ENCODE results near the gene ACOT7. TPM values are rescaled to one million over a fixed set of nuclear protein-coding genes. Genes with fewer than 3 reads are reported as not detected.

Gene ACOT7
- total RNA-seq, 1 experiment from 2014 or later: 70.2 TPM

DNA sequence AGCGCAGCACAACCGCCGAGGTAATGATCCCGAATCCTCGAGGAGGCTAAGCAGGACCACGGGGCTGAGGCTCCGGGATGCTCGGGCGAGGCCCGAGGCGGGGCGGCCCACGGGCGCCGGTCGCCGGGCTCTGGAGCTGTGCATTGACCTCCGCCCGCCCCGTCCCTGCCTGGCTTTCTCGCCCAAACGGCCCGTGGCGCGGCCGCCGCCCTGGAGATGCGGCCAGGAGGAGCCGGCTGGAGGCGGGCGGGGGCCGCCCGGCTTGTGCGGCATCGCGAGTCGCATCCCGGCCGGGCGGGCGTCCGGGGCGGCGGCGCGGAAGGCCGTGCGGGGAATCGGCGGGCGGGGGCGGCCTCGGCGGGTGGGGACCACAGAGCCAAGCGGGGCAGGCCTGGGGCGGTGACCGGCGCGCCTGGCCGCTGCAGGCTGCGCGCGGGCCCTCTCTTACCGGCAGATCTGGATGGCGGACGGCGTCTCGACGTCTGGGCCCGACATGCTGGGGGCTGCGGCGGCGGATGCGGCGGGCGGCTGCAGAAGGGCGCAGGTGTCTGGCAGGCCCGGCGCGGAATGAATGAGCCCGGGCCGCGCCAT lies 663 bp downstream of the ACOT7 start:
- Histone ChIP-seq H3K9me3 (ENCODE audit: insufficient read depth, low read depth) (no peaks in the 10 kb centered on the region), H3K4me3 (peak overlapping the region; percentile 60), H3K9me2 (ENCODE audit: insufficient read depth) (no peaks in the 10 kb centered on the region), H4K20me1 (ENCODE audit: insufficient read depth) (no peaks in the 10 kb centered on the region), H3K36me3 (ENCODE audit: low read depth) (no peaks in the 10 kb centered on the region), H2AFZ (peak overlapping the region; percentile 60; the same call in 1 of the 2 replicates), H3K79me2 (ENCODE audit: low read depth) (peaks cover 37% of the 10 kb centered on the region), H3K4me1 (replicated peaks; ENCODE audit: insufficient read depth) (peaks cover 4% of the 10 kb centered on the region; the same call in 1 of the 2 replicates), H3K4me2 (peak overlapping the region; percentile 92), H3K27me3 (ENCODE audit: insufficient read depth, low read depth) (no peaks in the 10 kb centered on the region), H3K27ac (no peak overlapping the region), H3F3A (ENCODE audit: insufficient read depth, low read depth) (no peaks in the 10 kb centered on the region)
- ChIA-PET CTCF (interaction anchor here (0.7 kb wide), 2 partner anchors 45 to 1123 kb away, joined by 7 read pairs; no protein-coding TSS in a partner anchor), POLR2A (ENCODE audit: unreplicated experiment) (interaction anchor here (0.5 to 0.7 kb wide), 5 partner anchors 34 to 1422 kb away, joined by 4 to 17 read pairs (median 9); no protein-coding TSS in a partner anchor)
- DNase-seq: no peak
- TF ChIP-seq EZH2 (IDR thresholded peaks at IDR 0.05; ENCODE audit: low read depth): no peak
- TF ChIP-seq, protein P1, sequence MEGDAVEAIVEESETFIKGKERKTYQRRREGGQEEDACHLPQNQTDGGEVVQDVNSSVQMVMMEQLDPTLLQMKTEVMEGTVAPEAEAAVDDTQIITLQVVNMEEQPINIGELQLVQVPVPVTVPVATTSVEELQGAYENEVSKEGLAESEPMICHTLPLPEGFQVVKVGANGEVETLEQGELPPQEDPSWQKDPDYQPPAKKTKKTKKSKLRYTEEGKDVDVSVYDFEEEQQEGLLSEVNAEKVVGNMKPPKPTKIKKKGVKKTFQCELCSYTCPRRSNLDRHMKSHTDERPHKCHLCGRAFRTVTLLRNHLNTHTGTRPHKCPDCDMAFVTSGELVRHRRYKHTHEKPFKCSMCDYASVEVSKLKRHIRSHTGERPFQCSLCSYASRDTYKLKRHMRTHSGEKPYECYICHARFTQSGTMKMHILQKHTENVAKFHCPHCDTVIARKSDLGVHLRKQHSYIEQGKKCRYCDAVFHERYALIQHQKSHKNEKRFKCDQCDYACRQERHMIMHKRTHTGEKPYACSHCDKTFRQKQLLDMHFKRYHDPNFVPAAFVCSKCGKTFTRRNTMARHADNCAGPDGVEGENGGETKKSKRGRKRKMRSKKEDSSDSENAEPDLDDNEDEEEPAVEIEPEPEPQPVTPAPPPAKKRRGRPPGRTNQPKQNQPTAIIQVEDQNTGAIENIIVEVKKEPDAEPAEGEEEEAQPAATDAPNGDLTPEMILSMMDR (conservative IDR thresholded peaks at IDR 0.05): no peak
- intact Hi-C loops (cut with micrococcal nuclease; ENCODE audit: unreplicated experiment): loop anchor here (2.0 kb wide), 1 partner anchor 34 kb away; no protein-coding TSS in a partner anchor
- BruUV-seq (replicated peaks): no TSS peak

- Histone ChIP-seq H3F3A (ENCODE audit: insufficient read depth, low read depth) (peaks cover 5% of the 10 kb centered on the region; the same call in 1 of the 2 replicates), H2AFZ (peak overlapping the region; percentile 60; the same call in 1 of the 2 replicates), H3K36me3 (ENCODE audit: low read depth) (no peaks in the 10 kb centered on the region), H3K27ac (no peak overlapping the region), H3K4me1 (replicated peaks; ENCODE audit: insufficient read depth) (peaks cover 9% of the 10 kb centered on the region), H3K9me3 (ENCODE audit: insufficient read depth, low read depth) (no peaks in the 10 kb centered on the region), H3K9me2 (ENCODE audit: insufficient read depth) (no peaks in the 10 kb centered on the region), H3K27me3 (ENCODE audit: insufficient read depth, low read depth) (no peaks in the 10 kb centered on the region), H3K4me2 (peak overlapping the region; percentile 92), H3K79me2 (ENCODE audit: low read depth) (peaks cover 44% of the 10 kb centered on the region), H4K20me1 (ENCODE audit: insufficient read depth) (no peaks in the 10 kb centered on the region), H3K4me3 (peak overlapping the region; percentile 60)
- TF ChIP-seq, protein P1 (conservative IDR thresholded peaks at IDR 0.05): no peak
- TF ChIP-seq EZH2 (IDR thresholded peaks at IDR 0.05; ENCODE audit: low read depth): no peak
- intact Hi-C loops (cut with micrococcal nuclease; ENCODE audit: unreplicated experiment): loop anchor here (2.0 kb wide), 1 partner anchor 33 kb away; no protein-coding TSS in a partner anchor
- ChIA-PET CTCF (no interaction called here), POLR2A (ENCODE audit: unreplicated experiment) (interaction anchor here (0.5 to 0.6 kb wide), 4 partner anchors 34 to 512 kb away, joined by 4 to 14 read pairs (median 6); no protein-coding TSS in a partner anchor)
- BruUV-seq (replicated peaks): TSS peak; percentile 41
- DNase-seq: peak in 1 of 2 experiments; percentile 9
Measured at GRCh38 chr1:6391951-6392808, 1.4 kb downstream of the ACOT7 start.

DNA sequence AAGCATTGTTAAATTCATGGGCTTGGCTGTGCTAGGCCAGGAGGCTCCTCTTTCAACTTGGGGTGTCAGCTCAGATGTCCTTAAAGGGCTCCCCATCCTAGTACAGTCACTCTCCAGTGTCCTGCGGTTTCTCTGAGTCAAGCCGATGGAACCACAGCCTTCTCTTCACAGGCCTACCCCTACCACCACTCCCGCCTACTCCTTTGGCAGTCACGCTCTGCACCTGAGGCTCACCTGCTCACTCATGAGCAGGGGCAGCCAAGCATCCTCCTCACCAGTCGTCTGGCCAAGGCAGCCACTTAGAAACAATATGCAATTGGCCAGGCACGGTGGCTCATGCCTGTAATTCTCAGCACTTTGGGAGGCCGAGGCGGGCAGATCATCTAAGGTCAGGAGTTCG lies 3.6 kb downstream of the ACOT7 start:
- Histone ChIP-seq H3K79me2 (ENCODE audit: low read depth) (peaks cover 48% of the 10 kb centered on the region), H3K27ac (no peak overlapping the region), H3K9me2 (ENCODE audit: insufficient read depth) (no peaks in the 10 kb centered on the region), H3K9me3 (ENCODE audit: insufficient read depth, low read depth) (no peaks in the 10 kb centered on the region), H3K27me3 (ENCODE audit: insufficient read depth, low read depth) (no peaks in the 10 kb centered on the region), H3K4me1 (replicated peaks; ENCODE audit: insufficient read depth) (peaks cover 21% of the 10 kb centered on the region), H4K20me1 (ENCODE audit: insufficient read depth) (no peaks in the 10 kb centered on the region), H2AFZ (no peak overlapping the region), H3K4me2 (no peak overlapping the region), H3F3A (ENCODE audit: insufficient read depth, low read depth) (peaks cover 22% of the 10 kb centered on the region; the same call in 1 of the 2 replicates), H3K36me3 (ENCODE audit: low read depth) (no peaks in the 10 kb centered on the region), H3K4me3 (no peak overlapping the region)
- CTCF ChIA-PET: no interaction called here
- TSS peak; percentile 5 for BruUV-seq (replicated peaks)
- POLR2A ChIA-PET (ENCODE audit: unreplicated experiment): interaction anchor here (0.7 kb wide), 1 partner anchor 34 kb away, joined by 6 read pairs; no protein-coding TSS in a partner anchor
- peak in 1 of 2 experiments; percentile 14 for DNase-seq
- intact Hi-C loops (cut with micrococcal nuclease; ENCODE audit: unreplicated experiment): no loop called here
- no peak for TF ChIP-seq EZH2 (IDR thresholded peaks at IDR 0.05; ENCODE audit: low read depth)
- TF ChIP-seq, protein P1 (conservative IDR thresholded peaks at IDR 0.05): no peak
